HG03095 (cell line): ENCODE data around the gene ABHD12B.
"Not testable (repeated sequence)": the region's sequence is repeated elsewhere in the genome, so short reads cannot be mapped to it uniquely, and the experiment has no call there.

Source experiments
- ATAC-seq: cut with Tn5 transposase; IDR thresholded peaks from one replicate; pipeline ENCODE4 v1.9.1; 2021; ENCODE audit warnings: moderate library complexity; ENCODE audit not compliant: unreplicated experiment

Gene ABHD12B

GRCh38 chr14:50932592-50933495 lies 61.0 kb downstream of the ABHD12B start:
- ATAC-seq: no peak

- no peak for ATAC-seq
Observed at GRCh38 chr14:50935126-50936015, 63.5 kb downstream of the ABHD12B start.

GRCh38 chr14:50936016-50936340 lies 64.1 kb downstream of the ABHD12B start:
- no peak for ATAC-seq

- no peak for ATAC-seq
Observed at GRCh38 chr14:50936882-50937281, 65.0 kb downstream of the ABHD12B start.

- no peak for ATAC-seq
Observed at GRCh38 chr14:50937325-50937724, 65.5 kb downstream of the ABHD12B start.

GRCh38 chr14:50937800-50938199 lies 65.9 kb downstream of the ABHD12B start:
- no peak for ATAC-seq

- no peak for ATAC-seq
Observed at GRCh38 chr14:50941151-50941550, 69.3 kb downstream of the ABHD12B start.

GRCh38 chr14:50941638-50942037 lies 69.8 kb downstream of the ABHD12B start:
- ATAC-seq: not testable (repeated sequence)

GRCh38 chr14:50943261-50943942 lies 71.5 kb downstream of the ABHD12B start:
- ATAC-seq: no peak

- ATAC-seq: peak; percentile 74
Observed at GRCh38 chr14:50943943-50944646, 72.2 kb downstream of the ABHD12B start, which contains the start of gene PYGL. Gene PYGL (minus strand): TSS chr14:50944483. CDS start chr14:50944403, 80 bp downstream.

GRCh38 chr14:50944647-50945413 lies 73.0 kb downstream of the ABHD12B start:
- peak; percentile 15 for ATAC-seq

- ATAC-seq: no peak
Observed at GRCh38 chr14:50946234-50946935, 74.5 kb downstream of the ABHD12B start.

GRCh38 chr14:50947446-50947845 lies 75.6 kb downstream of the ABHD12B start:
- ATAC-seq: no peak

GRCh38 chr14:50948205-50948604 lies 76.4 kb downstream of the ABHD12B start:
- ATAC-seq: no peak

- ATAC-seq: no peak
Observed at GRCh38 chr14:50951032-50951431, 79.2 kb downstream of the ABHD12B start.

- ATAC-seq: no peak
Observed at GRCh38 chr14:50953502-50953901, 81.6 kb downstream of the ABHD12B start.
